NCI-H1417 treated with DMSO at 0.1 percent for 48 hours (cell line): ENCODE data around the gene ARID3B.
"Not testable (repeated sequence)": the region's sequence is repeated elsewhere in the genome, so short reads cannot be mapped to it uniquely, and the experiment has no call there.

Experiments
- DNase-seq: peaks from one replicate; lab custom pipeline; 2025; lab: John Stamatoyannopoulos, UW

ARID3B gene

GRCh38 chr15:74621546-74621920, 80.5 kb downstream of the ARID3B start:
- DNase-seq: no peak

DNA sequence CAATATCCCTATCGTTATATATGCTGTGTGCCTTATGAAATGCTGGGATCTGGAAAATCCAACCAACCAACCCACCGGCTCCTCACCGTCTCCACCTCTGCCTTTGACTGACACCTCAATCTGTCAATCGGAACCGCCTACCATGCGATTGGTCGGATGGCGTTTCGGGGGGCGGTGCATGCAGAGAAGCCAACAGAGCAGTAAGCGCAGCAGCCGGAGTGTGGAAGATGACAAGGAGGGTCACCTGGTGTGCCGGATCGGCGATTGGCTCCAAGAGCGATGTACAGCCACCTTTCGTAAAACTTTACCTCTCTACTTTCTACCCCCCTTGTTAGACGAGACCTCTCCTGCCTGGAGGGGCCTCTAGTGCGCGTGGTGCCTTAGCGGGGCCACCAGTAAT, 80.9 kb downstream of the ARID3B start:
- DNase-seq: no peak

DNA sequence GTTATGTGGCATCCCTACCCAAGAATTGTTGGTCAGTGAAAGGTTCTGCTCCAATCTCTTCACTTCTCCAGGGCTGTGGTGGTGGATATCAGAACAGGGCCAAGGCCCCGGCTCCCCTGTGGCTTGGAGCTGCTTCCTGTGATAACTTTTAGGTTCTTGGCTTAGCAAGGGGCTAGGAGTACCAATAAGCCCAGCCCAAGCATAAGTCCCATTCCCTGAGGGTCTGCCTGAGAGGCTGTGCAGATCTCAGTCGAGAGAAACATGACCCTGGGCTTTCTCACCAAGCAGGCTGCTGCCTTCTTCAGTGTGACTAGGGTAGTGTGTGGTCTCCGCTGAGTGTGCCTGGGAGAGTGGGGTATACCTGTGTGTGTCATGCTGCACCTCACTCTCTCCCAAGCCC, 81.7 kb downstream of the ARID3B start:
- no peak for DNase-seq

DNA sequence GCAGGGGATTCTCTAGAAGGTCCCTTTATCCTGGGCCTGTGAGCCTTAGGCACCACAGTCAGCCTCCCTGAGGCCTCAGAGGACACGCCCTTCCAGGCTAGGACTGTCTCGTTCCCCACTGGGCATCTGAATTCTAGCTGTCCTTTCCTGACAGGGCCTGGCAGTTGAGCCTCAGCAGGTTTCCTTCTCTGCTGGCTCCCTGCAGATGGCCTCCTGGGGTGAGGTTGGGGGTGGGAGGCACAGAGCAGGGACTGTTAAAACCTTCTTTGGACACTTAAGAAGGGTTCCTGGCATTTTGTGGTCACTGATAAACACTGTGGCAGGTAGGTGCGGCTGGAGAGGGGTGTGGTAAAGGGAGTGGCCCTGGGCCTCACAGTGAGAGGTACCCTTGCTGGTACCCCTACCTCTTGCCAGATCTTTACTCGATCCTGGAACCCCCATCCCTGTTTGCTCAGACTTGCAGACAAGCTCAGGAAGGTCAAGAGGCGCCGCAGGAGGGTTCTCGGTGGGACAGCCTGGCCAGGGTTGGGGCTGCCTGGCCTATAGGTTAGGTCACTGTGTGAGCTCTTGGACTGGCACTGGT, 83.1 kb downstream of the ARID3B start:
- no peak for DNase-seq

- no peak for DNase-seq
Observed at GRCh38 chr15:74625693-74626092, 84.7 kb downstream of the ARID3B start.

DNA sequence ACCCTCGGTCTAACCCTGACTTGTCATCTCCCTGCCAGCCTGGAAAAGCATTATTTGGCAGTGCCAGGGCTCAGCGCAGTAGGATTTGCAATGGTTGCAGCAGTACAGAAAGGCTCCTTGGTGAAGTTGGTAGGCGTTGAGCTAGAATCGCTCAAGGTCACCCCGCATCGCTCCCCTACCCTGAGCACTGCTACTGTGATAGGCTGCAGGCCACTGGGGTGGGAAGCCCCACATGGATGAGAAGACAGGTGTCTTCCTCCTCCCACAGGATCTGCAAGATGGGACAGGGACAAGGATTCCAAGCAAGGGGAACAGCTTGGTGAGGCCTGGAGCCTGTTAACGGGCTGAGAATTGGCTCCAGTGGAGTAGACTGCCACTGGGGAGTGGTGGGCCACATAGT, 85.3 kb downstream of the ARID3B start:
- no peak for DNase-seq

- no peak for DNase-seq
Observed at GRCh38 chr15:74626752-74627692, 86.0 kb downstream of the ARID3B start.

DNA sequence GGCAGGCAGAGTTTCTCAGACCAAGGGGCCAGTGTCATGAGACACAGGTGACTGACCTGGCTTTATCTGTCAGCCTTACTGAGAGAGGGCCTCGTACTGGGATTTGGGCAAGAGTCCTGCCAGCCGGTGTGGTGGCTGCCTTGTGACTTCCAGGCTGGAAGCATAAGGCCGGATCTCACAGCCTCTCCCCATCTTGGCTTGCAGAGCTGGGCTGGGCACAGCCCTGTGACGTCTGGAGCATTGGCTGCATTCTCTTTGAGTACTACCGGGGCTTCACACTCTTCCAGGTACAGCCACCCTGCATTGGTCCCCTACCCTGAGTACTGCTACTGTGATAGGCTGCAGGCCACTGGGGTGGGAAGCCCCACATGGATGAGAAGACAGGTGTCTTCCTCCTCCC, 86.7 kb downstream of the ARID3B start:
- no peak for DNase-seq

GRCh38 chr15:74628199-74628598, 87.2 kb downstream of the ARID3B start:
- DNase-seq: no peak

- DNase-seq: no peak
Observed at GRCh38 chr15:74628949-74629348, 87.9 kb downstream of the ARID3B start.

DNA sequence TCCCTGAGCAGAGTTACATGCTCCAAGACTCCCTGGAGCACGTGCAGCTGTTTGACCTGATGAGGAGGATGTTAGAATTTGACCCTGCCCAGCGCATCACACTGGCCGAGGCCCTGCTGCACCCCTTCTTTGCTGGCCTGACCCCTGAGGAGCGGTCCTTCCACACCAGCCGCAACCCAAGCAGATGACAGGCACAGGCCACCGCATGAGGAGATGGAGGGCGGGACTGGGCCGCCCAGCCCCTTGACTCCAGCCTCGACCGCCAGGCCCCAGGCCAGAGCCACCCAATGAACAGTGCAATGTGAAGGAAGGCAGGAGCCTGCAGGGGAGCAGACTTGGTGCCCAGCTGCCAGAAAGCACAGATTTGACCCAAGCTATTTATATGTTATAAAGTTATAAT, 88.7 kb downstream of the ARID3B start:
- not testable (repeated sequence) for DNase-seq

DNA sequence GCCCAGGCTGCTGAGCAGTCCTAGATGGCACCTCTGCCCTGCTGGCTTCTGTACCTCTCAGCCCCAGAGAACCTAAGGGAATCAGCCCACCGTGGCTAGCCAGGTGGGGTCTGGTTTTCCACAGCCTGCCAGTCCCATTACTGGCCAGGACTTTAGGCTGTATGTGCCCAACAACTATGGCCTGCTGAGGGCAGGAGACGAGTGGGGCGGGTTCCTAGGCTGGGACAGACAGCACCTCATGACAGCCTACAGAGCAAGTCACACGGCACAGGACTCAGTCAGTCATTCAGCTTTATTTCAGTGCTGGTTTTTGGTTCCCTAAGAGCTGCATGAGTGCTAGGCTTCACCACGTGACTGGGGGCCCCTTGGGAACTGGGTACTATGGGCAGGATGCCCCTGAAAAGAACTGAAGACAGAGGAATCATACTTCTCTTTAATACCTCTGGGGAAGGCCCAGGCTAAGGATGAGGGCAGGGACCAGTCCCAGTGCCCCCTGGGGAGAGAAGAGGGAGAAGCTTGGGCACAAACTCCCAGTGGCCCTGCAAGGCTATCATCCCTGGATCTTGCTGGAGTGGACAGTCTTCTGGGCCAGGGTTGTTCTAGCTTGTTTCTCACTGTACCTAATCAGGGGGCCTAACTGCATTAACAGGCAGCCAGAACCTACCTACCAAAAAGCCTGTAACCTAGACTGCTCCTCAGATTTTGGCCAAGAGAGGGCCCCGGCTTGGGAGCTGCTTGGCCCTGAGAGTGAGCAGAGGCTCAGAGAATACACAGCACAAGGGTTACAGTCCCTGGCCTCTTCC, 89.5 kb downstream of the ARID3B start:
- DNase-seq: no peak

- no peak for DNase-seq
Observed at GRCh38 chr15:74631087-74631385, 90.0 kb downstream of the ARID3B start.

DNA sequence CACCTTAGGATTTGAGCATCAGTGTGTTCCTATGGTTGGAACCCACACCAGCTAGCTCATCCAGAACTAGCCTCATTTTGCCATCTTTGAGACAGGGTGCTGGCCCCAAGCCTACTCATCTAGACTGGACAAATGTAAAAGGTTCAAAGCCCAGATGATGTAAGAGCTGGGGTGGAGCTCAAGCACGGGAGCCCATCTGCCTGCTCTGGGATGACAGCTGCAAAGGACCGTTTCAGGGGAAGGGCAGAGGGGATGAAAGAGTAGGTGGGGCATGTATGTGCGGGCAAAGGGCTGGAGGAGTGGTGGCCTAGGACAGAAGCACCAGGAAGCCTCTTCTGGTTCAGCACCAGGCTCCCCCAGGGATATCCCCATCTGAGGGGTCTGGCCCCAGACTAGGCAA, 90.4 kb downstream of the ARID3B start:
- no peak for DNase-seq

GRCh38 chr15:74631935-74632560, 91.0 kb downstream of the ARID3B start:
- DNase-seq: no peak

GRCh38 chr15:74632601-74633000, 91.6 kb downstream of the ARID3B start:
- no peak for DNase-seq

DNA sequence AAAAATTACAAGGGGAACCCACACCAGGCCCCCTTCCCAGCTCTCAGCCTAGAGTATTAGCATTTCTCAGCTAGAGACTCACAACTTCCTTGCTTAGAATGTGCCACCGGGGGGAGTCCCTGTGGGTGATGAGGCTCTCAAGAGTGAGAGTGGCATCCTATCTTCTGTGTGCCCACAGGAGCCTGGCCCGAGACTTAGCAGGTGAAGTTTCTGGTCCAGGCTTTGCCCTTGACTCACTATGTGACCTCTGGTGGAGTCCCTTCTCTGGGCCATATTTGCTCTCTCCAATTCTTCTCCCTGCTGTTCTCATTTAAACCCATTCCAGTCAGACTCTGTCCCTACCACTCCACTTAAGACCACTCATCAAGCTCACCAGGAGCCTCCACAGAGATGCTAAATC, 92.8 kb downstream of the ARID3B start:
- DNase-seq: no peak

GRCh38 chr15:74635228-74635627, 94.2 kb downstream of the ARID3B start:
- no peak for DNase-seq

GRCh38 chr15:74636984-74637383, 96.0 kb downstream of the ARID3B start:
- no peak for DNase-seq

DNA sequence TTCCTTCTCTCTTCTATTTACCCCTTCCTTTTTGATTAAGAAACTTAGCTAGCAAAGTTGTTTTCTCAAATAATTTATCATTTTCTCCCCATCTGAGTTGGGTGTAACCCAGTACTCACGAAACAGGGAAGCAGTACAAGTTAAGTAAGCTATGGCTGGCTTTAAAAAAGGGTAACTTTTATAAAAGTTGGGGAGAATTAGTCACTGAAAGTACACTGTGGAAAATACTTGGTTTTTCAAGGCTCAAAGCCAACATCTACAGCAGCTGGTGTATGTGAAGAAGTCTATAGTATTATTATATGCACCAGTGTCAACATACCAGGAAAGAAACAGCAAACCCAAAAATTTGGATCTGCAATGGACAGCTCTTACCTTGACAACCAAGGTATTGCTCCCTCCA, 100.1 kb downstream of the ARID3B start:
- no peak for DNase-seq

GRCh38 chr15:74642348-74642733, 101.3 kb downstream of the ARID3B start:
- DNase-seq: peak; percentile 86
